IgD-negative memory B cell (primary cell): ENCODE measurements around the gene PPP1R16B. TPM values are rescaled to one million over a fixed set of nuclear protein-coding genes. Genes with fewer than 3 reads are reported as not detected.

Experiments used
- H3K27ac Mint-ChIP-seq, 3 donors: one replicate each; pipeline ENCODE4 v1.8.0; 2020 to 2022; ENCODE audit warnings: mild to moderate bottlenecking in 3 of 3, mixed read lengths in 3 of 3, moderate library complexity in 1 of 3
- H3K27me3 Mint-ChIP-seq: one replicate; pipeline ENCODE4 v1.8.0; 2021; ENCODE audit warnings: mixed read lengths
- H3K36me3 Mint-ChIP-seq: one replicate; pipeline ENCODE4 v1.8.0; 2020; ENCODE audit warnings: mild to moderate bottlenecking, mixed read lengths
- H3K4me1 Mint-ChIP-seq, 3 donors: one replicate each; pipeline ENCODE4 v1.8.0; 2020 to 2022; ENCODE audit warnings: mixed read lengths in 3 of 3, mild to moderate bottlenecking in 1 of 3
- H3K4me3 Mint-ChIP-seq, 4 donors: one replicate each; pipeline ENCODE4 v1.8.0; 2020 to 2022; ENCODE audit warnings: mild to moderate bottlenecking in 4 of 4, mixed read lengths in 4 of 4, moderate library complexity in 3 of 4
- H3K9me3 Mint-ChIP-seq, 3 donors: one replicate each; pipeline ENCODE4 v1.8.0; 2020 to 2021; ENCODE audit warnings: mixed read lengths in 3 of 3, mild to moderate bottlenecking in 1 of 3
- polyA plus RNA-seq: library from polyadenylated mRNA; unstranded; fragments of 300-500 nt; fragmentation: Illumina TruSeq; gene quantifications from one replicate; pipeline ENCODE4 v1.2.3, GENCODE V29; 2021

Gene PPP1R16B
- polyA plus RNA-seq, 1 donor from 2014 or later: 68.0 TPM

- peak overlapping the region; percentile 68 to 94 (median 89) for H3K27ac Mint-ChIP-seq
- no peaks in the 10 kb centered on the region for H3K9me3 Mint-ChIP-seq
- no peaks in the 10 kb centered on the region for H3K27me3 Mint-ChIP-seq
- H3K36me3 Mint-ChIP-seq: peaks cover 6% of the 10 kb centered on the region
- H3K4me3 Mint-ChIP-seq: peak overlapping the region in 1 of 4 donors; percentile 74
- H3K4me1 Mint-ChIP-seq: peaks cover 41 to 47% (median 43%) of the 10 kb centered on the region in 3 donors
Measured at GRCh38 chr20:38890497-38890818, 85.0 kb downstream of the PPP1R16B start.

- H3K4me1 Mint-ChIP-seq: peaks cover 35 to 39% (median 35%) of the 10 kb centered on the region in 3 donors
- H3K9me3 Mint-ChIP-seq: no peaks in the 10 kb centered on the region
- peaks cover 5% of the 10 kb centered on the region for H3K36me3 Mint-ChIP-seq
- H3K27me3 Mint-ChIP-seq: no peaks in the 10 kb centered on the region
- H3K27ac Mint-ChIP-seq: peak overlapping the region; percentile 89 to 99 (median 98)
- H3K4me3 Mint-ChIP-seq: peak overlapping the region; percentile 38 to 70 (median 58)
Measured at GRCh38 chr20:38892091-38892981, 86.8 kb downstream of the PPP1R16B start.

- Mint-ChIP-seq H3K36me3 (peaks cover 5% of the 10 kb centered on the region), H3K27ac (peak overlapping the region; percentile 89 to 99 (median 98)), H3K9me3 (no peaks in the 10 kb centered on the region), H3K4me3 (peak overlapping the region; percentile 5 to 94 (median 74)), H3K4me1 (peaks cover 34 to 35% (median 35%) of the 10 kb centered on the region in 3 donors), H3K27me3 (no peaks in the 10 kb centered on the region)
Measured at GRCh38 chr20:38893056-38893564, 87.6 kb downstream of the PPP1R16B start.

DNA sequence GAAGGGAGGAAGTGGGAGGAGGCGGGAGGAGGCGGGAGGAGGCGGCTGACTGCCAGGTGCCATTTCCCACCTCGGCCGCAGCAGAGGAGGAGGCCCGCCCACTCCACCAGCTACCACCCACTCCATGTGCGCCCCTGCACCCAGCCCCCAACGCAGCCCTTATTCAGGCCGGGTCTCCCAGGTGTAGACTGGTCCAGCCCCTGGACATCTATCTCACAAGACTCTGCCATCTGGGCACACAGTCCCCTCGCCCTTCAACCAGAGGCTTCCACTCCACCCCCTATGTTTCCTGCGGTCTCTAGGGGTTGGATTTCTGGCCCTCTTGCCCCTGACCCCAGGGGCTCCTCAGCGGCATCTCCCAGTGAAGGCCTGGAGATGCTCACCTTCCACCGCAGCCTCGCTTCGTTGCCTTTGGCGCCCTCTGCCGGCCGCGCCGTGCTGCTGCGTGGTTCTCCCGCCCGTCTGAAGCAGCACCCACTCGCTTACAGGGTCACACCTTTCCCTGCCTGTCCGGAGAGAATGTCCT lies 88.1 kb downstream of the PPP1R16B start:
- Mint-ChIP-seq H3K27me3 (no peaks in the 10 kb centered on the region), H3K4me3 (peak overlapping the region in 3 of 4 donors; percentile 64 to 94 (median 85)), H3K4me1 (peaks cover 34 to 35% (median 35%) of the 10 kb centered on the region in 3 donors), H3K36me3 (peaks cover 5% of the 10 kb centered on the region), H3K27ac (peak overlapping the region; percentile 89 to 99 (median 98)), H3K9me3 (no peaks in the 10 kb centered on the region)

DNA sequence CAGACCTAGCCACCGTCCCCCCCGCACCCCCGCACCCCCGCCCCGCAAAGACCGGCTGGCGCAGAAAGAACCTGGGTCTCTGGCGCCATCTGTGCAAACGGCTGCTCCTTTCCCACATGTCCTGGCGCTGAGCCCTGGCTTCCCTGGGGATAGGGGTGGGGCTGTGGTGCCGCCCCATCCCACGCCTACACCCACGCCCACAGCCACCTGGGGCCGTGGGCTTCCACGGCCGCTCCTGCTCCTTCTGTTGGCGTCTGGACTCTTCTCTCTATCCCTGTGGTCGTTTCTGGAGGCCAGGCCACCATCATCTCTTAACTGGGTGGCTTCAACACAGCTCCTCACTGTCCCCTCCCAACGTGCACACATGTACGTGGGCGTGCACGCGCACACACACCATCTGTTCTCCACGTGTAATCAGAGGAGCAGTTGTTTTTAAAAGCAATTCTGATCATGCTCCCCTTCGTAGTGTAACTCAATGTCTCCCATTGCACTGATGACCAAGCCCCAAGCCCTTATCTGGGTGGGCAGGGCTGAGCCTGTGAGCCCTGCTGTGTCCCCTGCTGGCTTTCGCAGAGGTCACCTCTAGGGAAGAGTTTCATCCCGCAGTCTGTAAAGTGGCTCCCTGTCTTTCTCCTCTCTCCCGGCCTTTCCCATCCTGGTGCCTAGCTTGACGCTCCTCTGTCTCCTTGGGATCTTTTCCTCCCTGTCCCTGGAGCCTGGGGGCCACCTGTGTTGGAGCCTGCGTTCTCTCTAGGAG lies 88.8 kb downstream of the PPP1R16B start:
- Mint-ChIP-seq H3K36me3 (peaks cover 5% of the 10 kb centered on the region), H3K27me3 (no peaks in the 10 kb centered on the region), H3K9me3 (no peaks in the 10 kb centered on the region), H3K27ac (peak overlapping the region; percentile 89 to 99 (median 92)), H3K4me1 (peaks cover 32 to 35% (median 33%) of the 10 kb centered on the region in 3 donors), H3K4me3 (peak overlapping the region; percentile 44 to 94 (median 68))

DNA sequence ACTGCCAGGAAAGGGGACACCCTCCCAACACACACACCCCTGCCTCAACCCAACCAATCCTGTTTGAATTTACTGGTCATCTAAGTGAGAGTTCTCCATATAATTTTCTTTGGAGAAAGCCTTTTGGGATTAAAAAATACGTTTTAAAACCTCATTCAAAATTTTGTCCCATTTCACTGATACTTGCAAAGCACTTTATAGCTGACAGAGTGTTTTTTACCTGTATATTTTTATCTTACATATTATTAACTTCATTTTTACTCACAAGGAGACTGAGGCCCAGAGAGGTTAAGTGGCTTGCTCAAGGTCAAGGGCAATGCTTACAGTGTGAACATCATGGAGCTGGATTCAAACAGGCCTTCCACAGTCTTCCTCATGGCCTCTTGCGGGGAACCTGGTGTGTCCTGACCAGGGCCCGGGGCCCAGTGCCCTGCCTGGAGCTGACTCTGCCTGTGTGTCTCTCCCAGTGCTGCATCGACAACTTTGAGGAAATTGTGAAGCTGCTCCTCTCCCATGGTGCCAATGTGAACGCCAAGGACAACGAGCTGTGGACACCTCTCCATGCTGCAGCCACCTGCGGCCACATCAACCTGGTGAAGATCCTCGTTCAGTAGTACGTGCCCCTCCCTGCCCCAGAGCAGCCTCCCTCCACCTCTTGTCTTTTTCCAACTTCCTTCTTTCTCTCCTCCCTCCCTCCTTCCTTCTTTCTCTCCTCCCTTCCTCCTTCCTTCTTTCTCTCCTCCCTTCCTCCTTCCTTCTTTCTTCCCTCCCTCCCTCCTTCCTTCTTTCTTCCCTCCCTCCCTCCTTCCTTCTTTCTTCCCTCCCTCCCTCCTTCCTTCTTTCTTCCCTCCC lies 89.8 kb downstream of the PPP1R16B start:
- Mint-ChIP-seq H3K9me3 (no peaks in the 10 kb centered on the region), H3K27ac (no peak overlapping the region), H3K4me1 (peaks cover 29 to 31% (median 29%) of the 10 kb centered on the region in 3 donors), H3K27me3 (no peaks in the 10 kb centered on the region), H3K36me3 (peaks cover 4% of the 10 kb centered on the region), H3K4me3 (no peak overlapping the region)

GRCh38 chr20:38896009-38896594 lies 90.6 kb downstream of the PPP1R16B start:
- H3K4me1 Mint-ChIP-seq: peaks cover 24 to 28% (median 27%) of the 10 kb centered on the region in 3 donors
- H3K4me3 Mint-ChIP-seq: peak overlapping the region in 1 of 4 donors; percentile 74
- H3K36me3 Mint-ChIP-seq: peaks cover 4% of the 10 kb centered on the region
- H3K27ac Mint-ChIP-seq: peak overlapping the region in 1 of 3 donors; percentile 13
- H3K9me3 Mint-ChIP-seq: no peaks in the 10 kb centered on the region
- no peaks in the 10 kb centered on the region for H3K27me3 Mint-ChIP-seq

DNA sequence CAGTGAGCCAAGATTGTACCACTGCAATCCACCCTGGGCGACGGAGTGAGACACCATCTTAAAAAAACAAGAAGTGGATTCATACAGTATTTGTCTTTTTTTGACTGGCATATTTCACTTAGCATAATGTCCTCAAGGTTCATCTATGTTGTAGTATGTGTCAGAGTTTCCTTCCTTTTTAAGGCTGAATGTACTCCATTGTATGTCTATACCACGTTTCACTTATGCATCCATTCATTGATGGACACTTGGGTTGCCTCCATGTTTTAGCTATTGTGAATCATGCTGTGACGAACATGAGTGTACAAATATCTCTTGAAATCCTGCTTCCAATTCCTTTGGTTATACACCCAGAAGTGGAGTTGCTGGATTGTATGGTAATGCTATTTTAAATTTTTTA lies 91.8 kb downstream of the PPP1R16B start:
- Mint-ChIP-seq H3K27ac (peak overlapping the region in 2 of 3 donors; percentile 17 to 42), H3K36me3 (peaks cover 4% of the 10 kb centered on the region), H3K4me1 (peaks cover 21 to 24% (median 23%) of the 10 kb centered on the region in 3 donors), H3K27me3 (no peaks in the 10 kb centered on the region), H3K4me3 (no peak overlapping the region), H3K9me3 (no peaks in the 10 kb centered on the region)

DNA sequence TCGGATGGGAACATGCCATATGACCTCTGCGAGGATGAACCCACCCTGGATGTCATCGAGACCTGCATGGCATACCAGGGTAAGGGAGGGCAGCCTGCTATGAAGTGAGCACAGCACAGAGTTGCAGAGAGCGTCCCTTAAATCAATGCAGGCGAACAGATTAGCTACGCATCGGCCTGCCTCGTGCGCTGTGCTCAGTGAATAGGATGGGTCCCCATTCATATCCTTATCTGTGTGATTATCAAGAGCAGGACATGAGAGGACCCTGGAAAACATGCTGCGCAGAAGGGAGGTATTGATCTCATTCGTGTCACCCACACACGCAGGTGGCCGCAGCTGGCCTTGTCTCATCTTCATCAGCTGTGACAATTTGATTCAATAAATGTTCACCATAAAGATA lies 95.1 kb downstream of the PPP1R16B start:
- H3K4me3 Mint-ChIP-seq: no peak overlapping the region
- no peaks in the 10 kb centered on the region for H3K27me3 Mint-ChIP-seq
- H3K9me3 Mint-ChIP-seq: peaks cover 0 to 2% (median 0%) of the 10 kb centered on the region in 3 donors
- peaks cover 12% of the 10 kb centered on the region for H3K36me3 Mint-ChIP-seq
- H3K27ac Mint-ChIP-seq: peak overlapping the region in 1 of 3 donors; percentile 36
- peaks cover 0 to 2% (median 2%) of the 10 kb centered on the region in 3 donors for H3K4me1 Mint-ChIP-seq

GRCh38 chr20:38902601-38903000 lies 97.1 kb downstream of the PPP1R16B start:
- Mint-ChIP-seq H3K4me1 (peaks cover 0 to 2% (median 2%) of the 10 kb centered on the region in 3 donors), H3K9me3 (peaks cover 0 to 2% (median 0%) of the 10 kb centered on the region in 3 donors), H3K36me3 (peaks cover 10% of the 10 kb centered on the region), H3K27me3 (no peaks in the 10 kb centered on the region), H3K27ac (peak overlapping the region in 1 of 3 donors; percentile 80), H3K4me3 (no peak overlapping the region)

DNA sequence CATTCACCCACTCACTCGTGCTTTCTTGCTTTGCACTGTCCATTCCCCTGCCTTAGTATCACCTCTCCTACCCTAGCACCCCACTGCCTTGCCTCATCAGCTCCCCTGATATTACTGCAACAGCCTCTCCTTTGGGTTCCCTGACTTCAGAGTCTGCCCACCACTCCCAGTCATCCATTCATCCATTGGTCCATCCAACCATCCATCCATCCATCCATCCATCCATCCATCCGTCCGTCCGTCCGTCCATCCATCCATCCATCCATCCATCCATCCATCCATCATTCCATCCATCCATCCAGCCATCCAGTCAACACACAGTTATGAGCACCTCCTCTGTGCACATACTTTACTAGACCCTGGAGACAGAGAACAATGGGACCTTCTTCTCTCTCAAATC lies 97.8 kb downstream of the PPP1R16B start:
- peak overlapping the region in 1 of 3 donors; percentile 5 for H3K27ac Mint-ChIP-seq
- peaks cover 0 to 2% (median 2%) of the 10 kb centered on the region in 3 donors for H3K4me1 Mint-ChIP-seq
- H3K36me3 Mint-ChIP-seq: peaks cover 10% of the 10 kb centered on the region
- H3K9me3 Mint-ChIP-seq: peaks cover 0 to 2% (median 0%) of the 10 kb centered on the region in 3 donors
- H3K4me3 Mint-ChIP-seq: peak overlapping the region in 1 of 4 donors; percentile 30
- H3K27me3 Mint-ChIP-seq: no peaks in the 10 kb centered on the region

DNA sequence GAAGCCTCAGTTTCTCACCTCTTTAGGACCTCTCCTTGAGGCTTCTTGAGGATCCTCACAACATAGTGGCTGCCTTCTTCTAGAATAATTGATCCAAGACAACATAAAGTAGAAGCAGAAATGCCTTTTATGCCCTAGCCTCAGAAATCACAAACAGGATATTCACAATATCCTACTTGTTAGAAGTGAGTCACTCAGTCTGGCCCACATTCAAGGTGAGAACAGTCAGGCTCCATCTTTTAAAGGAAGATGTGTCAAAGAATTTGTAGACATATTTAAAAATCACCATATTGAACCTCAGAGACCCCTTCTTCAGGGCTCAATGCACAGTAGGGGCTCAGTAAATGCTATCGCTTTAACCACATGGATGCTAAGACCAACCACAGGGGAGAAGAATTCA lies 99.9 kb downstream of the PPP1R16B start:
- Mint-ChIP-seq H3K4me3 (no peak overlapping the region), H3K27ac (no peak overlapping the region), H3K36me3 (peaks cover 14% of the 10 kb centered on the region), H3K4me1 (peaks cover 0 to 2% (median 2%) of the 10 kb centered on the region in 3 donors), H3K27me3 (no peaks in the 10 kb centered on the region), H3K9me3 (peaks cover 0 to 2% (median 0%) of the 10 kb centered on the region in 3 donors)

DNA sequence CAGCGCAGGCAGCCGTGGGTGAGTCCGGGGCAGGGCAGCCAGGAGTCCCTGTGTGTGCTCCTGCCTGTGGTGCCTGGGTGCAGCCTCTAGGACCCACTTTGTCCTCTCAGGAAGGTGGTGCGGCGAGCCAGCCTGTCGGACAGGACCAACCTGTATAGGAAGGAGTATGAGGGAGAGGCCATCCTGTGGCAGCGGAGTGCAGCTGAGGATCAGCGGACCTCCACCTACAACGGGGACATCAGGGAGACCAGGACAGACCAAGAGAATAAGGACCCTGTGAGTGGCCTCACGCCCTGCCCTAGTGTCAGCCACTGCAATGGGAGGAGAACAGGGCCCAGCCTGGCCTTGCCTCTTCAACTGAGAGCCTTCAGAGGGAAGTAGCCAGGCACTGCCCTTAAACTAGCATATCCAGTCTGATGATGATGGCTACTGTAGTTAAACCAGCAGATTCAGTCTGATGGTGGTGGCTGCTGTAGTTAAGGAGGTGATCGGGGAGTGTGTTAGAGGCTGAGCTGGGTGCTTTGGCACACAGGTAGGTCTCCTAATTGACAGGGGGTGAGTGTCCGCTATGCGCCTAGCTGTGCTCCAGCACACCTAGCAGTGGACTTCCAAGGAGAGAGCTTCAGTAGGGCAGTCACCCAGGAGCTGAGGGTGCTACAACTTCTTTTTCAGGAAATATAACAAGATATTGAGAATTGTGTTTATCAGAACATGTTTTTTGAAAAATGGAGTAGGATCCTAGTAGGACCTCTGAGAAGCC lies 102.6 kb downstream of the PPP1R16B start:
- Mint-ChIP-seq H3K9me3 (peaks cover 0 to 2% (median 0%) of the 10 kb centered on the region in 3 donors), H3K36me3 (peaks cover 14% of the 10 kb centered on the region), H3K27me3 (no peaks in the 10 kb centered on the region), H3K27ac (peak overlapping the region in 1 of 3 donors; percentile 83), H3K4me1 (peaks cover 0 to 2% (median 0%) of the 10 kb centered on the region in 3 donors), H3K4me3 (peak overlapping the region in 1 of 4 donors; percentile 60)
